ENCODE results near the gene FOXR1. TPM values are rescaled to one million over a fixed set of nuclear protein-coding genes. Genes with fewer than 3 reads are reported as not detected.

The FOXR1 gene
- total RNA-seq, 1 experiment from 2014 or later: not detected

- TF ChIP-seq, protein P1, sequence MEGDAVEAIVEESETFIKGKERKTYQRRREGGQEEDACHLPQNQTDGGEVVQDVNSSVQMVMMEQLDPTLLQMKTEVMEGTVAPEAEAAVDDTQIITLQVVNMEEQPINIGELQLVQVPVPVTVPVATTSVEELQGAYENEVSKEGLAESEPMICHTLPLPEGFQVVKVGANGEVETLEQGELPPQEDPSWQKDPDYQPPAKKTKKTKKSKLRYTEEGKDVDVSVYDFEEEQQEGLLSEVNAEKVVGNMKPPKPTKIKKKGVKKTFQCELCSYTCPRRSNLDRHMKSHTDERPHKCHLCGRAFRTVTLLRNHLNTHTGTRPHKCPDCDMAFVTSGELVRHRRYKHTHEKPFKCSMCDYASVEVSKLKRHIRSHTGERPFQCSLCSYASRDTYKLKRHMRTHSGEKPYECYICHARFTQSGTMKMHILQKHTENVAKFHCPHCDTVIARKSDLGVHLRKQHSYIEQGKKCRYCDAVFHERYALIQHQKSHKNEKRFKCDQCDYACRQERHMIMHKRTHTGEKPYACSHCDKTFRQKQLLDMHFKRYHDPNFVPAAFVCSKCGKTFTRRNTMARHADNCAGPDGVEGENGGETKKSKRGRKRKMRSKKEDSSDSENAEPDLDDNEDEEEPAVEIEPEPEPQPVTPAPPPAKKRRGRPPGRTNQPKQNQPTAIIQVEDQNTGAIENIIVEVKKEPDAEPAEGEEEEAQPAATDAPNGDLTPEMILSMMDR (conservative IDR thresholded peaks at IDR 0.05; ENCODE audit: low read depth, low read length): no peak
- TF ChIP-seq EZH2 (IDR thresholded peaks at IDR 0.05; ENCODE audit: borderline replicate concordance, low read depth, low read length, poor library complexity, severe bottlenecking): no peak
- intact Hi-C loops (cut with micrococcal nuclease; ENCODE audit: unreplicated experiment): no loop called here
- Histone ChIP-seq H3K27me3 (replicated peaks; ENCODE audit: insufficient read depth, low read depth, low read length, poor library complexity) (no peaks in the 10 kb centered on the region), H3K27ac (ENCODE audit: low read depth, low read length, poor library complexity, severe bottlenecking) (no peak overlapping the region), H3K4me1 (ENCODE audit: insufficient read depth, low read length, poor library complexity, severe bottlenecking) (peaks cover 13% of the 10 kb centered on the region), H3K4me3 (ENCODE audit: low read depth, low read length, poor library complexity, severe bottlenecking) (no peak overlapping the region), H3K36me3 (ENCODE audit: insufficient read depth, low read length, poor library complexity, severe bottlenecking) (peaks cover 54% of the 10 kb centered on the region), H3K9me3 (ENCODE audit: low read depth, low read length, poor library complexity, severe bottlenecking) (no peaks in the 10 kb centered on the region)
- ChIA-PET CTCF (no interaction called here), POLR2A (ENCODE audit: low non-redundant PET) (no interaction called here)
- no peak for DNase-seq (ENCODE audit: low spot score)
- BruUV-seq (replicated peaks): no TSS peak
These were observed 56.2 kb downstream of the FOXR1 start for GRCh38 chr11:119027561-119028345.

DNA sequence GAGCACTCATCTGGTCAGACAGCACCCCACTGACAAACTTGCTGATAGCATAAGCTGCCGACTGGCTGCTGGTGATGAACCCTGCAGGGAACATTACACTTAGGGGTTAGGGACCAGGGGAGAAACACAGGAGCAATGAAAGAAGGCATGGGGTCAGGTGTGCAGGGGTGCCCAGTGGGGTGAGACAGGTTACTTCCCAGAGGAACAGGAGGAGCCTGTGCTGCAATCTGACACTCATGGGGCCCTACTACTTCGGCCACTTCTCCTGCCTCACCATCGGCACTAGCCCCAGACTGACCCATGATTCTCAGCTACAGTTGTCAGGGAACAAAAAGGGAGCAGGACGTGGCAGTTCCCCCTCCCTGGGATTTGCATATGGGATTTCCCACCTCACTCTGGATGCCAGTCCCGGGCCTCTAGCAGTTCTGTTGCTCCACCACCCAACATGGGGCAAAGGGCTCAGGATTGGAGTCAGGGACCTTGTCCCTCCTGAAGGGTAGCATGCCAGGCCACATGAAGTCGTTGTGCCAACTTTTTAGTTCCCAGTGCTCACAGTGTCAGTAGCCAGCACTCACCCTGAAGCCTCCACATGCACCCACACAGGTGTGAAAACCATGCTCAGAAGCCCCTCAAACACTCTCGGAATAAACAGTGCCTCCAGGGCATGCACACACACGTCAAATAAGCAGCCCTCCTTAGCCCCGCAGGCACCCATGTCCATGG is 56.9 kb downstream of the FOXR1 start:
- POLR2A ChIA-PET (ENCODE audit: low non-redundant PET): no interaction called here
- CTCF ChIA-PET: no interaction called here
- Histone ChIP-seq H3K27me3 (replicated peaks; ENCODE audit: insufficient read depth, low read depth, low read length, poor library complexity) (no peaks in the 10 kb centered on the region), H3K4me1 (ENCODE audit: insufficient read depth, low read length, poor library complexity, severe bottlenecking) (peaks cover 13% of the 10 kb centered on the region), H3K27ac (ENCODE audit: low read depth, low read length, poor library complexity, severe bottlenecking) (peak overlapping the region; percentile 75), H3K4me3 (ENCODE audit: low read depth, low read length, poor library complexity, severe bottlenecking) (no peak overlapping the region), H3K9me3 (ENCODE audit: low read depth, low read length, poor library complexity, severe bottlenecking) (no peaks in the 10 kb centered on the region), H3K36me3 (ENCODE audit: insufficient read depth, low read length, poor library complexity, severe bottlenecking) (peaks cover 49% of the 10 kb centered on the region)
- intact Hi-C loops (cut with micrococcal nuclease; ENCODE audit: unreplicated experiment): no loop called here
- no TSS peak for BruUV-seq (replicated peaks)
- TF ChIP-seq, protein P1 (conservative IDR thresholded peaks at IDR 0.05; ENCODE audit: low read depth, low read length): no peak
- TF ChIP-seq EZH2 (IDR thresholded peaks at IDR 0.05; ENCODE audit: borderline replicate concordance, low read depth, low read length, poor library complexity, severe bottlenecking): no peak
- no peak for DNase-seq (ENCODE audit: low spot score)

DNA sequence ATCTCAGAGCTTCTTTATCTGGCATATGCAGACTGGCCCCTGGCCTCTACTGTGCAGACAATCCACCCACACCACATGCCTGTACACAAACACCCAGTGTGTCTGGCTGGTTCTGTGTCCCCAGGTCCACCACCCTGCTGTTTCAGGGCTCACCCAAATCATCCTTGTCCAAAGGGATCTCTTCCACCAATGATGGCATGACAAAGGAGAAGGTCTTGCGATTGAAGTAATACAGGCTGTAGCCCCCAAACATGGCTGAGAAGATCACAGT is 57.4 kb downstream of the FOXR1 start:
- Histone ChIP-seq H3K36me3 (ENCODE audit: insufficient read depth, low read length, poor library complexity, severe bottlenecking) (peaks cover 44% of the 10 kb centered on the region), H3K27me3 (replicated peaks; ENCODE audit: insufficient read depth, low read depth, low read length, poor library complexity) (no peaks in the 10 kb centered on the region), H3K9me3 (ENCODE audit: low read depth, low read length, poor library complexity, severe bottlenecking) (no peaks in the 10 kb centered on the region), H3K4me1 (ENCODE audit: insufficient read depth, low read length, poor library complexity, severe bottlenecking) (peaks cover 13% of the 10 kb centered on the region), H3K27ac (ENCODE audit: low read depth, low read length, poor library complexity, severe bottlenecking) (peak overlapping the region; percentile 75), H3K4me3 (ENCODE audit: low read depth, low read length, poor library complexity, severe bottlenecking) (peak overlapping the region; percentile 67)
- no peak for TF ChIP-seq EZH2 (IDR thresholded peaks at IDR 0.05; ENCODE audit: borderline replicate concordance, low read depth, low read length, poor library complexity, severe bottlenecking)
- TF ChIP-seq, protein P1 (conservative IDR thresholded peaks at IDR 0.05; ENCODE audit: low read depth, low read length): no peak
- no peak for DNase-seq (ENCODE audit: low spot score)
- intact Hi-C loops (cut with micrococcal nuclease; ENCODE audit: unreplicated experiment): no loop called here
- ChIA-PET POLR2A (ENCODE audit: low non-redundant PET) (no interaction called here), CTCF (no interaction called here)
- BruUV-seq (replicated peaks): no TSS peak

All from A673 (cell line).